ENCODE data around the gene CXXC4.

- TF ChIP-seq CTCF (IDR thresholded peaks at IDR 0.05; ENCODE audit: poor library complexity) (no peak), EZH2 (IDR thresholded peaks at IDR 0.05; ENCODE audit: borderline replicate concordance) (no peak)
These were observed 37.2 kb downstream of the CXXC4 start for GRCh38 chr4:104457308-104457981.
